ENCODE measurements around the gene BTRC.
A peak's percentile ranks its signal among the peaks of the same experiment; 100 is the strongest.

The BTRC gene

DNA sequence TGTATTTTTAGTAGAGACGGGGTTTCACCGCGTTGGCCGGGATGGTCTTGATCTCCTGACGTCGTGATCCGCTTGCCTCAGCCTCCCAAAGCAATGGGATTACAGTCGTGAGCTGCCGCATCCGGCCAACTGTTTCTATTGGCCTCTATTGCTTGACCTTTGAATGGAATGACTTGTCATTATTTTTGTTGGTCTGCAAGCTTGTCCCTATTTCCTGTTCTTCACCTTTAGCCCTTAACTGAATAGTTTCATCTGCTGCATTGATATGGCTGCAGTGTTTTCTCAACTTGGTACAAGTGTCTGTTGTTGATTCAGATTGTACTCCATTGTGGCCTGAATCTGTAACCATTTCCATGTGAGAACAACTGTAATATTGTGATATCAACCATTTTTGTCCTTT lies 128.6 kb downstream of the BTRC start:
- DNase-seq (ENCODE audit: low read depth in 2 of 2): no peak
- TF ChIP-seq CTCF (IDR thresholded peaks at IDR 0.05; ENCODE audit: low read depth, low read length): no peak

DNA sequence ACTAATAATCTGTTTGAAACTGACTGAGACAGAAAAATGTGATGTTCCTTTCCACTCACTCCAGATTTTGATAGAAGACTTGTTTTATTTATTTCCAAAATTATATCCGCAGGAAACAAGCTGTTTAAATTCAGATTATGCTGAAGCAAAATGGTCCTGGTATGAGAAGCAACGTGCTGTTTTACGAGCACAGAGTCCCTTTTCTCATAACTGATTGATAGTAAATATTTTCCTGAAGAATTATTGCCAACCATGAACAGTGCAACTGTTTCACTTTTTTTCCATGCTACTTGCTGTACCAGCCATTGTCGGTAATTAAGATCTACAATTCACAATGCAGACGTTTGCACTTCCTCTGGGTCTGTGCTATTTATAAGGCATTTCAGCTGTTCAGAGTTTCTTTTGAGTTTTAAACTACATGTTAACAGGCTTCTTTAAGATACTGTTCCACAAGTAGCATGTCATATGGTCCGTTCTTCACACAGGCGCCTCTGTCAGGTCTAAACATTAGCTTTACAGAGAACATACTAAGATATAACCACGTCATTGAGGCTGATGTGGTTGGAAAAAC lies 130.3 kb downstream of the BTRC start:
- no peak overlapping the region for H3K4me3 ChIP-seq (replicated peaks in 1 of 2; ENCODE audit: low read depth in 2 of 2, low read length in 2 of 2)
- no peak for DNase-seq (ENCODE audit: low read depth in 2 of 2)
- no peak for TF ChIP-seq CTCF (IDR thresholded peaks at IDR 0.05; ENCODE audit: low read depth, low read length)

More for the DNA sequence above, 128.6 kb downstream of the BTRC start:
- H3K4me3 ChIP-seq (replicated peaks in 1 of 2; ENCODE audit: low read depth in 2 of 2, low read length in 2 of 2): no peak overlapping the region

- no peak for TF ChIP-seq CTCF (IDR thresholded peaks at IDR 0.05; ENCODE audit: low read depth, low read length)
- no peak for DNase-seq (ENCODE audit: low read depth in 2 of 2)
- H3K4me3 ChIP-seq (replicated peaks in 1 of 2; ENCODE audit: low read depth in 2 of 2, low read length in 2 of 2): no peak overlapping the region
Observed at GRCh38 chr10:101485207-101485606, 131.2 kb downstream of the BTRC start.

GRCh38 chr10:101485681-101486554 lies 132.0 kb downstream of the BTRC start:
- H3K4me3 ChIP-seq (replicated peaks in 1 of 2; ENCODE audit: low read depth in 2 of 2, low read length in 2 of 2): no peak overlapping the region
- no peak for TF ChIP-seq CTCF (IDR thresholded peaks at IDR 0.05; ENCODE audit: low read depth, low read length)
- DNase-seq (ENCODE audit: low read depth in 2 of 2): peak in 1 of 2 donors; percentile 21

DNA sequence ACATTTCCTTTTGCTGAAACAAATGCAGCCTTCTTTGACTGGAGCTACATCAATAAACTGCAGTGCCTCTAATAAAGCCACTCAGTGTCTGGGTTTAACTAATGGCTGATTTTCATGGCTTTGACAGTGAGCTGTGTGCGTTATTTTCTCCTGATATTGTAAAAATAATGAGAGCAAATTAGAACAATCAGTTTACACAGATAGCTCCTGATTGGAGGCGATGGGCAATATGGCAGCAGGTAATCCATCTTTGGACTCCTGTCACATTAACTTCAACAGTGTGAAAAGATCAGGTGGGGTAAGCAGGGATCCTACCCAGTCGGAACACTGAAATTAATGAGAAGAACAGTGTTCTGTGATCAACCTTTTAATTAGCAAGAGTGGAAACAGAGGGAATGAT lies 133.4 kb downstream of the BTRC start:
- no peak for TF ChIP-seq CTCF (IDR thresholded peaks at IDR 0.05; ENCODE audit: low read depth, low read length)
- DNase-seq (ENCODE audit: low read depth in 2 of 2): no peak
- no peak overlapping the region for H3K4me3 ChIP-seq (replicated peaks in 1 of 2; ENCODE audit: low read depth in 2 of 2, low read length in 2 of 2)

- peak; percentile 21 to 52 for DNase-seq (ENCODE audit: low read depth in 2 of 2)
- no peak for TF ChIP-seq CTCF (IDR thresholded peaks at IDR 0.05; ENCODE audit: low read depth, low read length)
- no peak overlapping the region for H3K4me3 ChIP-seq (replicated peaks in 1 of 2; ENCODE audit: low read depth in 2 of 2, low read length in 2 of 2)
Observed at GRCh38 chr10:101489355-101489754, 135.4 kb downstream of the BTRC start.

All from cardiac fibroblast (primary cell).